ENCODE data around the gene PHYHD1.

PHYHD1 gene

DNA sequence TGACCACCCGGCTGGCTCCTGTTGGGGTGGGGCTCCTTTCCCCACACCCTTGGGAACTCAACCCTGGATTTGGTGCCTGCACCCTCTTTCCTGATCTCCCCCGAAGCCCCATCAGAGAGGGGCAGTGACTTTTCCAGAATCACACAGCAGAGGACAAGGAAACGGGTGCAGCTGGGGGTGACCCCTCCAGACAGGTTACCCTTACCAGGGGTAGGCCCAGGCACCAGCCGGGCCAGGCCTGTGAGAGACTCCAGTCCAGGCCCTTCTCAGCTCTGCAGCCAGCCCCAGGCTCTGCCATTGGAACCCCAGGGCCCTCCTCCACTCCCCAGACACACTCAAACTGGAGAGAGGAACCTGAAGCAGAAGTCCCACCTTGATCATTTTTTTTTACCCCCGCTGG, 19.0 kb upstream of the PHYHD1 start:
- DNase-seq: no peak

DNA sequence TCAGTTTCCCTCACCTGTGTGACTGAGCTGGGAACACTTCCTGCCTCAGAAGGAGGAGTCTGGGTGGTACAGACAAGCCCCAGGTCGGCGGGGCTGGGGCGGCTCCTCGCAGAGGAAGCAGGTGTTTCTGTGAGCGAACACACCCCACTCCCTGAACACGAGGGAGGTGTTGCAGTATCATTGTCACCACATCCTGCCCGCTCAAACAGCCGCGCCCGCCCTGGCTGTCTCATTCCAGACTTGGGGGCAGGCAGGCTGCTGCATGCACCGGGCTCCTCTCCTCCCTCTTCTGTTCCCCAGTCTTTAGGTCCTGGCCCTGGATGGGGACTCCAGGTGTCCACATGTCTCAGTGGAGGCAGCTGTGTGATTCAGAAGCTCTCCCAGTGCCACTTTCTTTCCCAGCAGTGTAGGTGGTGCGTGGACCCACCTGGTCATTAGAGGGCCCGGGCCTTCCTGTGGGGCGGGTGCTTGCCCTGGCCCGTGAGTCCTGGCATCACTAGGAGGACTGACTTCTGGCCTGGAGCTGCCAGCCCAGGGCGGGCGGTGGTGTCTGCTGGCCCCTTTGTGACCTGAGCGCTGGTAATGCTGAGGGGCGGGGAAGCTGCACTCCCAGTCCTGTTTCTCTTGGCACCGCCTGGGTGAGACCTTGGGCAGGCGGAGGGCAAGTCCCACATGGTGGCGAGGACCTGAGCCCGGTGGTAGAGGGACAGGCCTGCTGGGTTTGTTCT, 18.3 kb upstream of the PHYHD1 start:
- no peak for DNase-seq

DNA sequence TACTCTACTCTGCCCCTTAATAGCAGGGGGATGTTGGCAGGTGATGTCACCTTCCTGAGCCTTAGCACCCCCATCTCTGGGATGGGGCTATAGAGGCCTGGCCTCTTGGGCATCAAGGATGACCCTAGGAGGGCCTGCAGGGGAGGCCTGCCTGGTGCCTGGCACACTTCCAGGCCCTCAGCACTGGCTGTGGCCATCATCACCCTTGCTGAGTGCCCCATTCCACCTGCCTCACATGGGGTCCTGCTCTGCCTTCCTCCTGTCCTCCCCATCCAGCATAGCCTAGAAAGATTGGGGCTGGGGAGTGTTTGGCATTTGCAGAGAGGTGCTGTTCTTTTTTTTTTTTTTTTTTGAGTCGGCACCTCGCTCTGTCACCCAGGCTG, 17.7 kb upstream of the PHYHD1 start:
- no peak for DNase-seq

DNA sequence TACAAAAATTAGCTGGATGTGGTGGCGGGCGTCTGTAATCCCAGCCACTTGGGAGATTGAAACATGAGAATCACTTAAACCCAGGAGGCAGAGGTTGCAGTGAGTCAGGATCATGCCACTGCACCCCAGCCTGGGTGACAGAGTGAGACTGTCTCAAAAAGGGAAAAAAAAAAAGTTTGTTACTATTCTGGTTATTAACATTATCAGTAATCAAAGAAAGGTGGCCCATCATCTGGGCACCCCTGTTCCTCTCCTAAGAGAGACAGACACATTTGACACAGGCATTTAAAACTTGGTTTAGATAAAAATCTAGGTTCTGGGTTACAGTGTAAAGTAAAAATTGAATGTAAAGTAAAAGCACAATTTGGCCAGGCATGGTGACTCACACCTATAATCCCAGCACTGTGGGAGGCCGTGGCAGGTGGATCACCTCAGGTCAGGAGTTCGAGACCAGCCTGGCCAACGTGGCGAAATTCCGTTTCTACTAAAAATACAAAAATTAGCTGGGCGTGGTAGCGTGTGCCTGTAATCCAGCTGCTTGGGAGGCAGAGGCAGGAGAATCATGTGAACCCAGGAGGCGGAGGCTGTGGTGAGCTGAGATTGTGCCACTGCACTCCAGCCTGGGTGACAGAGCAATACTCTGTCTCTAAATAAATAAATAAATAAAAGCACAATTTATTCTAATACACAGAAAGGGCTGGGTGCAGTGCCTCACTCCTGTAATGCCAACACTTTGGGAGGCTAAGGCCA, 16.7 kb upstream of the PHYHD1 start:
- DNase-seq: no peak

DNA sequence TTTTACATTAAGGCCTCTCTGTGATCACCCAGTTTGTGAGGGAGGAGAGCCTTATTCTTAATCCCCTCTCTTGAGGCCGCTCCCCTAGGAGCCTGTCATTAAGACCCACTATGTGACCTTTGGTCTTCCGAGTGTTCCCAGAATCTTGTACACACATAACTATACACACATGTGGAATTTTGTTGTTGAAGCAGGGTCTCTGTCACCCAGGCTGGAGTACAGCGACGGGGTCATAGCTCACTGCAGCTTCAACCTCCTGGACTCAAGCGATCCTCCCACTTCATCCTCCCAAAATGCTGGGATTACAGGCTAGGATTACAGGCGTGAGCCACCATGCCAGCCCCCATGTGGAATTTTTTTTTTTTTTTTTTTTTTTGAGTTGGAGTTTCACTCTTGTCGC, 14.8 kb upstream of the PHYHD1 start:
- DNase-seq: no peak

DNA sequence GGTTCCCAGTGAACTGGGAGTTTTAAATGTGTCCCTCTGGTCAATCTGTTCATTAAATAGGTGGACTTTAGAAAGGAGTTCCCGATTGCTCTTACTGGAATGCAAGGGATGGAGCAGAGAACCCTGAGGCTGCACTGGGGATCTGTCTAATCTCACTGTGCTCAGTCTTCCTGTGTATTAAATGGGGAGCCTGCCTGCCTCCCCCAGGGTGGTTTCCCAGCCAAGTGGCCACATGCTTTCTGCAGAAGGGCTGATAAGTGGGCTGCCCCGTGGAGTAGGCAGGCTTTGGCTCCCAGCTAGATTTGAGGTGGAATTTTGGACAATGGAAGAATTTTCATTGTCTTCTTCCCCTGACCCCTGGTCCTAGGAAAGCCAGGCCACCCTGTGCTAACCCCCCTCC, 14.0 kb upstream of the PHYHD1 start:
- no peak for DNase-seq

DNA sequence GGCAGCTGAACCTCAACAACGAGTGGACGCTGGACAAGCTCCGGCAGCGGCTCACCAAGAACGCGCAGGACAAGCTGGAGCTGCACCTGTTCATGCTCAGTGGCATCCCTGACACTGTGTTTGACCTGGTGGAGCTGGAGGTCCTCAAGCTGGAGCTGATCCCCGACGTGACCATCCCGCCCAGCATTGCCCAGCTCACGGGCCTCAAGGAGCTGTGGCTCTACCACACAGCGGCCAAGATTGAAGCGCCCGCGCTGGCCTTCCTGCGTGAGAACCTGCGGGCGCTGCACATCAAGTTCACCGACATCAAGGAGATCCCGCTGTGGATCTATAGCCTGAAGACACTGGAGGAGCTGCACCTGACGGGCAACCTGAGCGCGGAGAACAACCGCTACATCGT, 12.4 kb upstream of the PHYHD1 start:
- no peak for DNase-seq

DNA sequence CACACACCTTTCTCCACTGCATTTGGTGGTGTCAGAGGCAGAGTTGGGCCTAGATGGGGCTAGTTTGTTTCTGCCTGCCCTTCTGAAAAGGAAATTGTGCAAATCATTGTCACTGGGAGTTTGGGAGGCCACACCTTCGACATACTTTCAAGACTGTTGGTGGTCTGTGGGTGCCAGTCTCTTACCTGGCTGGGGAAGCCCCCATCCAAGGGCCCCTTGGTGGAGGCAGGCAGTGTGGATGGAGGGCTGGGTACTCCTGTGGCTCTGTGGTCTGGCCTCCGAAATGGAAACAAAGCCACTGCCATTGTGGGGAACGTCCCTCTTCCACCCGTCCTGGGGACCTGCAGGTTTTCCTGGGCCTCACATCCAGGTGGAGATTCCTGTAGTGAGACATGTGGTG, 10.9 kb upstream of the PHYHD1 start:
- no peak for DNase-seq

DNA sequence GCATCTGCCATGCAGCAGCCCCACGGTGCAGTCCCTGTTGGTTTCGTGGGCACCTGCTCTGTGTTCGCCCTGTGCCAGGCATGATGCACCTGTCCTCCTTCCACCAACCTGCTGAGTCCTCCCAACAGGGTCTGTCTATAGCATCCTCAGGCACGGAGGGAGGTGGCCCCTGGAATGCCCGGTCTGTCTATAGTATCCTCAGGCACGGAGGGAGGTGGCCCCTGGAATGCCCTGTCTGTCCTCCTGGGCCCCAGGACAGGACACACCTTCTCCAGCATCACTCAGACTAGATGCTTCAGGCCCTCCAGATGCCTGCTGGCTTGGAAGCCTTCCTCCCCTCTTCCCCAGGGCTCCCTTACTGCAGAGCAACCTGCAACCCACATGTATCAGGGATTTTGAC, 9.9 kb upstream of the PHYHD1 start:
- no peak for DNase-seq

DNA sequence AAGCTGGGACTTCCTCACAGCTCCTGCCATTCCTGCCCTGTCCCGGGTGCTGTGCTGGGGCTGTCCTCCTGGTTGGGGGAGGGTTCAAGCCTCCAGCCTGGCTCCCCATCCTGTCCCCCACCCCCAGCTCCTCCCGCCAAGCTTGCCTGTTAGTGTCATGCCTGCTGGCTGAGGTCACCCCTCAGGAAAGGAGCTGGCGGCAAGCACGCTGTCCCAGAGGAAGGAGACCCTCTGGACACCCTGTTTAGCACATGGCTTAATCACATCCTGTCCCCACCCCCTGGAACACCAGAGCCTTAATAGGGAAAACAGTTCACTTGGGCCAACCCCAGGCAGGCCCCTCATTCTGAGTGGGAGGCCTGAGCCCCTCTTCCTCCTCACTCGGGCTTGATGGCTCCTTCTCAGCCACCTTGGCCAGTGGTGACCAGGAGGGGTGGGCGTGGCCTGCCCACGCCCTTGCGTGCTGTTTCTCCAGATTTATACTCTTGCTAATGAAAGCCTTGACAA, 9.2 kb upstream of the PHYHD1 start:
- peak; percentile 93 for DNase-seq

DNA sequence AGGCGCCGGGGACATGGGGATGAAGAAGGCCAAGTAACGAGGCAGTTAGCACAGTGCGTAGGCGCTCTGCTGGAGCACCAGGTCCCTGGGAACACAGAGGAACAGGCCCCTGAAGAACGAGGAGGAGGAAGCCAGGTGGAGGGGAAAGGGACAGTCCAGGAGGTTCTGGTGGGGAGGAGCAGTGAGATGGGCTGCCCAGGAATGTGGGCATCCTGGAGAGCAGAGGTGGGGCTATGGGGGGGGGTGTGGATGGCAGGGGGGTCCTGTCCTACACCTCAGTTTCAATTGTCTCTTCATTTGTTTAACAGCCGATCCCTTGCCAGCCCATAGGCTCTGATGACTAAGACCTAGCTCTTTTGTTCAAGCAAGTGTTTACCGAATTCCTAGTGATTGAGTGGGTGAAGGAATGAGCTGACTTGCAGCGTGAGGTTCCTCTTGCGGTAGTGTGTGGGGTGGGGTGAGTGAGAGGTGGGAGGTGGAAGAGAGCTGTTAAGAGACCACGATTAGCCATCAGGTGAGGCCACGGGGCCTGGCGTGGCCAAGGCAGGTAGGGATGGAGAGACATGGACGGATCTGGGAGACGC, 8.4 kb upstream of the PHYHD1 start:
- DNase-seq: peak; percentile 91

DNA sequence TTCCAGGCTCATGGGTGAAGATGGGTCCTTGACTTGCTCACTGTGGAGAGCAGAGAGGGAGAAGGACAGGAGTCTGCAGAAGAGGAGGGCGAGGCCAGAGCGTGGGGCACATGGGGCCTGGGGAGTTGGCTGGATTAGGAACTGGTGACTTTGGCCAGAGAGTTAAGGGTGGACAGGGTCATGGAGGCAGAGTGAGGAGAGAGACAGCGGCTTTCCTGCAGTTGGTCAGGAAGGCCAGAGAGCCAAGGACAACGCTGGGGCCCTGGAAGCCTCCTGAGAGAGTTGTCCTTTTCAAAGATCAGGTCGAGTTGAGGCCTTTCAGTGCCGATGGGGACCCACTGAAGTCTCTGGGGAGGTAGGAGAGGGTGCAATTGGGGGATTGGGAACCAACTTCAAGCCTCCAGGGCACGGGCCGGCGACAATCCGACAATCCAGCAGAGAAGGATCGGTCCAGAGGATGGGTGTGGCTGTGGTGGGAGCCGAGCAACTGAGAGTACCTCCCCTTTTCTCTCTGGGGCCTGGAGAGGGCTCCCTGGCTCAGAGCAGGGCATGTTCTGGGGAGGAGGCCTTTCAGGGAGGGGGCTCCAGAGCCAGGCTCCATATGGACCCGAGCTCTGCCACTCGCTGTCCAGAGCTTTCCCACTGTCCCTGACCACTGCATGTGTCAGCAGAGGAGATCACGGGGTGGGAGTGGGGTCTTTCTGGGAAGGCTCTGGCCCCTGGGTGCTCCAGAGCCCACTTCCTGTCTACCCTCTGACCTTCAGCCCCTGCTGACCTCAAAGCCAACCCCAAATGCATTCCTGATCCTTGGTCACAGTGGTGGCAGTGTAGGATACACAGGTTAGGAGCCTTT, 7.5 kb upstream of the PHYHD1 start:
- no peak for DNase-seq

DNA sequence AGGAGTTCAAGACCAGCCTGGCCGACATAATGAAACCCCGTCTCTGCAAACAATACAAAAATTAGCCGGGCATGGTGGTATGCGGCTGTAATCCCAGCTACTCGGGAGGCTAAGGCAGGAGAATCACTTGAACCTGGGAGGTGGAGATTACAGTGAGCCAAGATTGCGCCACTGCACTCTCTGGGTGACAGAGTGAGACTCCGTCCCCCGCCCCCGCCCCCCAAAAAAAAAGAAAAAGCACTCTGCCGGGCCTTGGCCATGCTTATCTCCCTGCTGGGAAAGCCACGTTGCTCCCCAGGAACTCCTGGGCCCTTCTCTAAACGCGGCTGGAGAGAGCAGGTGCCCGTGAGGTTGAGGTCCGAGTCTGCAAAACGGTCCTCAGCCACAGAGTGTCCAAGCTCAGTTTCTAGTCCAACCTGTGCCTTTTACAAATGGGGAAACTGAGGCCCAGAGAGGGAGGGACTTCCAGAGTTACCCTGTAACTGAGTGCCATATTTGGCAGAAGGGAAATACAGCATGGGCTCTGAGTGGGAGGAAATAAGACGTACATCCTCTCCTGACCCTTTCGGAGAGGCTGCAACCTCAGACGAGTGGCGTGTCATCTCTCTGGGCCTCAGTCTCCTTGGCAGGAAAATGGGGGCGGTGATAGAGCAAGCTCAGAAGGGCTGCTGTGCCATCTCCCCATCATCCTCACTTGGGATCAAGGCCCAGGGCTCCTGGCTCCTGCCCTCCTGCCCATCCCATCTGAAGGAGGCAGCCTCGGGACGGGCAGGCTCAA, 6.6 kb upstream of the PHYHD1 start:
- DNase-seq: no peak

DNA sequence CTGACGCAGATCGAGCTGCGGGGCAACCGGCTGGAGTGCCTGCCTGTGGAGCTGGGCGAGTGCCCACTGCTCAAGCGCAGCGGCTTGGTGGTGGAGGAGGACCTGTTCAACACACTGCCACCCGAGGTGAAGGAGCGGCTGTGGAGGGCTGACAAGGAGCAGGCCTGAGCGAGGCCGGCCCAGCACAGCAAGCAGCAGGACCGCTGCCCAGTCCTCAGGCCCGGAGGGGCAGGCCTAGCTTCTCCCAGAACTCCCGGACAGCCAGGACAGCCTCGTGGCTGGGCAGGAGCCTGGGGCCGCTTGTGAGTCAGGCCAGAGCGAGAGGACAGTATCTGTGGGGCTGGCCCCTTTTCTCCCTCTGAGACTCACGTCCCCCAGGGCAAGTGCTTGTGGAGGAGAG, 4.6 kb upstream of the PHYHD1 start:
- no peak for DNase-seq

DNA sequence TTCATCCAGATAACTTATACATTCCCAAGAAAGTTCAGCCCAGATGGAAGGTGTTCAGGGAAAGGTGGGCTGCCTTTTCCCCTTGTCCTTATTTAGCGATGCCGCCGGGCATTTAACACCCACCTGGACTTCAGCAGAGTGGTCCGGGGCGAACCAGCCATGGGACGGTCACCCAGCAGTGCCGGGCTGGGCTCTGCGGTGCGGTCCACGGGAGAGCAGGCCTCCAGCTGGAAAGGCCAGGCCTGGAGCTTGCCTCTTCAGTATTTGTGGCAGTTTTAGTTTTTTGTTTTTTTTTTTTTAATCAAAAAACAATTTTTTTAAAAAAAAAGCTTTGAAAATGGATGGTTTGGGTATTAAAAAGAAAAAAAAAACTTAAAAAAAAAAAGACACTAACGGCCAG, 4.0 kb upstream of the PHYHD1 start:
- DNase-seq: no peak

DNA sequence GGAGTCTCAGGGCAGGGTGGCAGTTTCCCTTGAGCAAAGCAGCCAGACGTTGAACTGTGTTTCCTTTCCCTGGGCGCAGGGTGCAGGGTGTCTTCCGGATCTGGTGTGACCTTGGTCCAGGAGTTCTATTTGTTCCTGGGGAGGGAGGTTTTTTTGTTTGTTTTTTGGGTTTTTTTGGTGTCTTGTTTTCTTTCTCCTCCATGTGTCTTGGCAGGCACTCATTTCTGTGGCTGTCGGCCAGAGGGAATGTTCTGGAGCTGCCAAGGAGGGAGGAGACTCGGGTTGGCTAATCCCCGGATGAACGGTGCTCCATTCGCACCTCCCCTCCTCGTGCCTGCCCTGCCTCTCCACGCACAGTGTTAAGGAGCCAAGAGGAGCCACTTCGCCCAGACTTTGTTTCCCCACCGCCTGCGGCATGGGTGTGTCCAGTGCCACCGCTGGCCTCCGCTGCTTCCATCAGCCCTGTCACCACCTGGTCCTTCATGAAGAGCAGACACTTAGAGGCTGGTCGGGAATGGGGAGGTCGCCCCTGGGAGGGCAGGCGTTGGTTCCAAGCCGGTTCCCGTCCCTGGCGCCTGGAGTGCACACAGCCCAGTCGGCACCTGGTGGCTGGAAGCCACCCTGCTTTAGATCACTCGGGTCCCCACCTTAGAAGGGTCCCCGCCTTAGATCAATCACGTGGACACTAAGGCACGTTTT, 3.5 kb upstream of the PHYHD1 start:
- peak; percentile 58 for DNase-seq

DNA sequence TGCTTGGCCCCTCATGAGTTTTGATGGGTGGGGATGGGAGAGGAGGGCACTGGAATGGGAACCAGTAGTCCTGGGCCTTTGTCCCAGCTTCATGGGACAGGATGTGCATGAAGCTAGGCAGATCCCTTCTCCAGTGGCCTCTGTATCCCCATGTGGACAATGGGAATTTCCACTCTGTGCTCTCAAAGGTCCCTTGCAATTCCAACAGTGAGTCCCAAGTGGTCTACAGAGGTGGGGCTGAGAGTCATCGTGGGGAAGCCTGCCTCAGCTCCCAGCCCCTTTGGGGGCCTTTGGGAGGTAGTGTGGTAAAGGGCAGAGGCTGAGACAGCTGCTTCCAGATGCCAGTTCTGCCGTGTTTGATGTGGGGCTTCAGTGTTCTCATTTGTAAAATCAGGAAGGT, 1.9 kb upstream of the PHYHD1 start:
- DNase-seq: no peak

DNA sequence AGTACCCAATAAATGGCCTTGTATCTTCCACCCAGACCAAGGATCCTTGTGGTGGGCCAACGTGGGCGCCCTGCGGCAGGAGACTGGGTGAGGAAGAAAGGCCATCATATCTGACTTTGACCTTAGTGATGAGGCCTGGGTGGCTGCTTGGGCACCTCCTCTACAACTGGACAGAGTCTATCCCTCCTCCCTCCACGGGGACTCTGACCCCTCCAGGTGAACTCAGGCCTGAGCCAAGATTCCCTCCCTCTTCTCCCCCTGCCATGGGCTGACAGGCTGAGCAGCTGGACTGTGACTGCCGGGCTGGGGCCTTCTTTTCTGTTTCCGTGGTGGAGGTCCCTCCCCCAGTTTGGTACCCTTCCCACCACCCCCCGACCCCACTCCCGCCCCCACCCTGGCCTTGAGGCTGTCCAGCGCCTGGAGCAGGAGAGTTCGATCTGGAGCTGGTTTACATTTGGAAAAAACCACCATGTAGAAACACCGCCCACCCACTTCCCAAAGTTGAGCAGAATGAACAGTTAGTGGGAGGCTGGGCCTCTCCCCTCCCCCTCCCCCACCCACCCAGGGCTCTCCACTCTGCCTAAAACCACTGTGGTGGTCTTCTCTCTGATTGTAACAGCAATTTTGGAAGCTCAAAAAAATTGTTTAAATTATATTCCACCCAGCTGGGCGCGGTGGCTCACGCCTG, 1.2 kb upstream of the PHYHD1 start:
- DNase-seq: no peak

DNA sequence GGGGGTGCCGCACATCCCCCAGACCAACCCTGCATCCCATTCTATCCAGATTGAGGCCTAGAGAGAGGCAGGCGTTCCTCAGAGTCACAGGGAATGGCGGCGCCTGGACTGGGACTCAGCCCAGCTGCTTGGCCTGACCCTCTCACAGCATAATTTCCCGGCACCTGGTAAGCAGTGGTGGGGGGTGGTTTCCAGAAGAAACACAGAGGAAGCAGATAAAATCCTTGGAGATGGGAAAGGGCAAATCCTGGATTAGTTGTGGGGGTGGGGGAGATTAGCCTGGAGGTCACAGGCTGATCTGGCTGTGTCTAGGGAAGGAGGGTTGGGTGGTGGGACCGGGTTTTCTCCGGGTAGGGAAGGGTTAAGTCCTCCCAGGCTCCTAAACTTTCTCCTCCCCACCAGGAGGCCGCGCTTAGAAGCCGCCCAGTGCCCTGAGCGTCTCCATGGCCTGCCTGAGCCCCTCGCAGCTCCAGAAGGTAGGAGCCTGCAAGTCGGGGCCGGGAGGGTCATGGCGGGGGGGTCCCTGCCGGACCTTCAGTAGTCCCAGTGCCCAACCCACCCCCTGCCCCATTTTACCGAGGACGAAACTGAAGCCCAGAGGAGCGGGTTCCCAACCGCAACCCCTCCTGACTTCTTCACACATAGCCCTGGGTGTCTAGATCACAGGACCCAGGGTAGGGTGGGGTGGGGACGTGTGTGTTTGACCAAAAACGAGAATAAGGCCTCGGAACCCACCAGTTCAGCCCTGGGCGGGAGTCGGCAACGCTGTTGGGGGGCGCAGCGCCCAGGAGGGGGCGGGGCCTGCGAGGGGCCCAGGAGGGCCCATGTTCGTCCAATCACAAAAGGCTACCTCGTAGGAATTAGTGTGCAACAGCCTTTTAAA, 1.3 kb downstream of the PHYHD1 start:
- peak; percentile 72 for DNase-seq

DNA sequence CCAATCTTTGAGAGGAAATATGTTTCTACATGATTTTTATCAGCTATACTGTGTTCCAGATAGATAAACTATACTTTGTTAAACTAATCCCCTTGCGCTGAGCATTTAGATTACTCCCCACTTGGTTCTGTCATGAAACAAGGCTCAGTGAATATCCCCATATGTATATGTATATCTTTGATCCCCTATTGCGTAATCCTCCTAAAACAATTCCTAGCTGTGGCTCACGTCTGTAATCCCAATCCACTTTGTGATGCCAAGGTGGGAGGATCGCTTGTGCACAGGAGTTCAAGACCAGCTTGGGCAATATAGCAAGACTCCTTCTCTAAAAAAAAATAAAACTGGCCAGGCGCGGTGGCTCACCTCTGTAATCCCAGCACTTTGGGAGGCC, 2.7 kb downstream of the PHYHD1 start:
- no peak for DNase-seq

All from fibroblast of skin of right quadriceps (primary cell).